Measurements from ENCODE around the gene ICAM2.

Gene ICAM2

GRCh38 chr17:64020056-64020766, at the start of gene ICAM2:
Gene ICAM2, minus strand, starts transcription at chr17:64020633. Its CDS starts 13,942 bp downstream, at chr17:64006691.
- in situ Hi-C loops (cut with MboI; ENCODE audit: low sequenced_read_pairs) = no loop called here

DNA sequence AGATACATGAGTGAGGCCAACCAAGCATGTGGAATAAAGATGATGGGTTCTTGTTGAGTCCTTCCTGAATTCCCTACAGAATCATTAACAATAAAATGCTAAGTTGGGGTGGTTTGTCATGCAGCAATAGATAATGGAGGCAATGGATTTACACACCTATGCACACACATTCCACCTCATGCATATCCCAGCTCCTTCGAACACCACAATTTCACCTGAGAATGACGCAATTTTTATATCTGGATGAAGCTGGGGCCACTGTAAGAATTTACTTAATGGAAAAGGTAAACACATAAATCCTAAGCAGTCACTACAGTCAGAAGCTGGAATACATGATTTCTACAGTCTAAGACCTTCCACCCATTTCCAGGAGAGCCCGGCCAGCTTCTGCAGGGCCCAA, 49.8 kb upstream of the ICAM2 start:
- in situ Hi-C loops (cut with MboI; ENCODE audit: low sequenced_read_pairs) = no loop called here

DNA sequence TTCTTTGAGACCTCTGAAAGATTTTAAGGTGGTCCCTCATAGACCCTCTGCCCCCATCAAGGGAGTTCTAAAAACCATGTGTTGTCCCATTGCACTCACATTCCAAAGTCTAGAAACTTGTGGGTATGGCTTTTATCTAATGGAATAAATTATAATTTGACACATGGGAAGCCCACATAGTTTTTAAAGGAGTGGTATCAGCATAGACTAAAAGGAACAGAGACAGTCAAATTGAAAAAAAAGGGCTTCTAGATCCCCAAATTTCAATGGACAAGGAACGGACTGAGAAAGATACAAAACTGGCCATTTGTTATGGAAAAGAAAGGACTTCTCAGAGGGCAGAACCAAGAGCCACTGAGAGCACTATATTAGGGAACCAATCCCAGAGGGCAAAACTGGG, 48.7 kb upstream of the ICAM2 start:
- in situ Hi-C loops (cut with MboI; ENCODE audit: low sequenced_read_pairs) = no loop called here

GRCh38 chr17:64067657-64068056, 47.2 kb upstream of the ICAM2 start:
- in situ Hi-C loops (cut with MboI; ENCODE audit: low sequenced_read_pairs) = no loop called here

GRCh38 chr17:64066716-64067115, 46.3 kb upstream of the ICAM2 start:
- in situ Hi-C loops (cut with MboI; ENCODE audit: low sequenced_read_pairs) = no loop called here

DNA sequence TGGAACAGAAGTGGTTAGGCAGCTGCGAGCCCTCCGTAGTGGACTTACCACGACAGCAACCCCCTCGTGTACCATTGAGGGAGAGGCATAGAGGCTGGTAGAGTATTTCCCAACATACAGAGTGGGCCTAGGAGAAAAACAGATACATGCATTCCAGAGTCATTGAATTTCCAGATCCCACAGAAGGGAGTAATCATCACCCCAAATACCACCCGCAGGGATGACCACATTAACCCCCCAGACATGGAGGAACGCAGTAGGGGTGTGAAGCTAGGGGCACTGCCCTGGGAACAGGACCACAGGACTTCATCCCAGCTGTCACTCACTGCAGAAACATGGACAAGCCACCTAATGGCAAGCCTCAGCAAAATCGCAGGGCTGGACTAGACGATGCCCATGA, 44.7 kb upstream of the ICAM2 start:
- in situ Hi-C loops (cut with MboI; ENCODE audit: low sequenced_read_pairs) = no loop called here

DNA sequence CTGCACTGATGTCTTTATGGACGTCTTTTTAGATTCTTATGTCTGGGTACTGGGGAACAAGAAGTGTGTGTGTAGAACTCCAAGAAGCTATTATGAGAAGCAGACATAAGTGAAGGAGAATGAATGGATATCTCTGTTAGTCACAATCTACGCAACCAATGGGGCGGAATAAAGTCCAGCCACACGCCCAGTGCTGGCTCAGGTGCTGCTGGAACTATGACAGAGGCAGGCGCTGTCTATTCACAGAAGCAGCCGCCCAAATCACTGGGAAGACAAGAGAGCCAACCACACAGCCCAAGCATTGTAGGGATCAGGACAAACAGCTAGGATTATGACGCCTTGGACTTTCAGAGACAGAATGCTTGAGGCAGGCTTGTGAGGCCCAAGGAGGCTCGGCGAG, 43.9 kb upstream of the ICAM2 start:
- in situ Hi-C loops (cut with MboI; ENCODE audit: low sequenced_read_pairs) = no loop called here

- in situ Hi-C loops (cut with MboI; ENCODE audit: low sequenced_read_pairs) = no loop called here
Observed at GRCh38 chr17:64063766-64064224, 43.4 kb upstream of the ICAM2 start.

- in situ Hi-C loops (cut with MboI; ENCODE audit: low sequenced_read_pairs) = no loop called here
Observed at GRCh38 chr17:64063088-64063487, 42.7 kb upstream of the ICAM2 start.

DNA sequence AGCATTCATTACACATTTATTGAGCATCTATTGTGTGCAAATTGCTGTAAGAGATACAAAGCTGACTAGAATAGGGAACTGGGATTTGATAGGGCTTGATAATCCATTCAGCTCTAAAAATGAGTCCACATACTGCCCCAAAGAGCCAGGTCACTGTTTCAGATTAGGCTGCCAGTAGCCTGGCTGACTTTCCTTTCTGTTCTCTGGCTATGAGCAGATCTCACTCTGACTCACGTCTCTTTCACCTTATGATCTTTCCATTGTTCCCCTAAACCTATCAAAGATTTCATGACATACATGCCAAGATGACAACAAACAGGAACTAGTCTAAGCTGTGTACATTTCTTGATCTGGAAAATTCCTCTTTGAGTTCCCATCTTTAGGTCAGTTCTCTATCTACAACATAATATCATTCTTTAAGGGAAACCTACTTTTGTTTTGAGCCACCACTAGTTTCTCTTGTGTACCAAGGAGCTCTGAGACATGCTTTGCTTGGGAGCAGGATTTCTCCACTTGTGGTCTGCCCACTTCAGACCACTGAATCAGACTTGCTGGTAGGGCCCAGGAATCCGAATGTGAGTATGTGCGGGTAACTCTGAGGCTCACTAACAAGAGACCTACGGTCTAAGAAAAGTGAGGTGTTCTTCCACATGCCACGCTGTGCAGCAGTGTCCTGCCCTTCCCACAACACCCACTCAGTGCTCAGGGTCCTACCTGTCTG, 40.9 kb upstream of the ICAM2 start:
- in situ Hi-C loops (cut with MboI; ENCODE audit: low sequenced_read_pairs) = no loop called here

- in situ Hi-C loops (cut with MboI; ENCODE audit: low sequenced_read_pairs) = no loop called here
Observed at GRCh38 chr17:64060331-64060730, 39.9 kb upstream of the ICAM2 start.

- in situ Hi-C loops (cut with MboI; ENCODE audit: low sequenced_read_pairs) = no loop called here
Observed at GRCh38 chr17:64059756-64060155, 39.3 kb upstream of the ICAM2 start.

GRCh38 chr17:64058621-64059020, 38.2 kb upstream of the ICAM2 start:
- in situ Hi-C loops (cut with MboI; ENCODE audit: low sequenced_read_pairs) = no loop called here

DNA sequence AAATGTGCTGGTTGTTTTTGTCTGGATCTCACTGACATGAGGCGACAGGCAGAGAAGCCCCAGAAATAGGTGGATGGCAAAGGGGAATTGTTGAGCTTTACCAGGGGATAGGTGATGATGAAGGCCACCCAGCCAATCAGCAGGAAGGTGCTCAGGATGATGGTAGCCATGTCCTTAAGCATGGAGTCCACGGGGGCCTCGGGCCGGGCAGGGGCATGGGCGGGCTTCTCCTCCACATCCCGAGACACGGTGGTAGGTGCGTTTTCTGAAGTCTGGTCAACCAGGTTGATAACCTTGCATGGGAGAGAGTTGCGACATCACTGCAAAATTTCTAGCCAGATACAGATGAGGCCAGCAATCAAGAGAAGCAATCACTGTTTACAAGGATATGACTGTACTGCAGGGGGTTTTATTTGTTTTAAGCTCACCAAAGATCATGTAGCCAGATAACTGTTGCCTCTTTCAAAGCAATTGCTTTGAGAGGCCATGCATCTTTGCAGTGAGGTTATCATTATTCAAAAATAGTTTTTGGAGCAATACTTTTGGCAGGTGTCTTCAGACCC, 37.3 kb upstream of the ICAM2 start:
- in situ Hi-C loops (cut with MboI; ENCODE audit: low sequenced_read_pairs) = no loop called here

DNA sequence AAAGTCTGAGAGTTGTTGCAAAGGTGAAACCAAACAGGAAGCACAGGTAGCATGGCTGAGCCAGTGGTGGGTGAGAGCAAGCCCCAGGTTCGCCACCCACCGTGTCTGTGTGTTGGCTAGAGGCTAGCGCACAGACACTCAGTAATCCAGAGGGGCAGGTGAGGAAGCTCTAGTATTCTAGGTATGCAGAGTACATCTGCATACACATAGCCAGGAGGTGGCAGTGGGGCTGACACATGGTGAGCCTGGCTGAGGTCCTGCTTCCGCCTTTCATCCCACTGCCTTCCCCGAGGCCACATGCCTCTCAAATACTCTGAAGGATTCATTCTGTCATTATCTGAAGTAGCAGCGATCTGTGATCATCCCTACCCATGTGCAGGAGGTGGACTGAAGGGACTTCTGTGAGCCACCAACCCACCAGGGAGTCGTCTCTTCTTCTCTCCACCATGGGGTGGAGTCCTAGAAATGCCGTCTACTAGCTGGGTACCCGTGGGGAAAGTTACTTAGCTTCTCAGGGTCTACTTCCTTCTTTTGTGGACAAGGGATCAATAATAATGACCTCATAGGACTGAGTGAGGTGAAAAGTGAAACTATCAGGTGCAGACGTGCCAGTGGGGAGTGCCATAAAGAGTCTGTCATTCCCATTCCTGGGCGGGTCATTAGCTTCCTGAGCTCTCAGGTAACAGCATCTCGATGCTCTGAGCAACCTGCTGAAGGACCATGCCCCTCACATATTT, 36.0 kb upstream of the ICAM2 start:
- in situ Hi-C loops (cut with MboI; ENCODE audit: low sequenced_read_pairs) = no loop called here

DNA sequence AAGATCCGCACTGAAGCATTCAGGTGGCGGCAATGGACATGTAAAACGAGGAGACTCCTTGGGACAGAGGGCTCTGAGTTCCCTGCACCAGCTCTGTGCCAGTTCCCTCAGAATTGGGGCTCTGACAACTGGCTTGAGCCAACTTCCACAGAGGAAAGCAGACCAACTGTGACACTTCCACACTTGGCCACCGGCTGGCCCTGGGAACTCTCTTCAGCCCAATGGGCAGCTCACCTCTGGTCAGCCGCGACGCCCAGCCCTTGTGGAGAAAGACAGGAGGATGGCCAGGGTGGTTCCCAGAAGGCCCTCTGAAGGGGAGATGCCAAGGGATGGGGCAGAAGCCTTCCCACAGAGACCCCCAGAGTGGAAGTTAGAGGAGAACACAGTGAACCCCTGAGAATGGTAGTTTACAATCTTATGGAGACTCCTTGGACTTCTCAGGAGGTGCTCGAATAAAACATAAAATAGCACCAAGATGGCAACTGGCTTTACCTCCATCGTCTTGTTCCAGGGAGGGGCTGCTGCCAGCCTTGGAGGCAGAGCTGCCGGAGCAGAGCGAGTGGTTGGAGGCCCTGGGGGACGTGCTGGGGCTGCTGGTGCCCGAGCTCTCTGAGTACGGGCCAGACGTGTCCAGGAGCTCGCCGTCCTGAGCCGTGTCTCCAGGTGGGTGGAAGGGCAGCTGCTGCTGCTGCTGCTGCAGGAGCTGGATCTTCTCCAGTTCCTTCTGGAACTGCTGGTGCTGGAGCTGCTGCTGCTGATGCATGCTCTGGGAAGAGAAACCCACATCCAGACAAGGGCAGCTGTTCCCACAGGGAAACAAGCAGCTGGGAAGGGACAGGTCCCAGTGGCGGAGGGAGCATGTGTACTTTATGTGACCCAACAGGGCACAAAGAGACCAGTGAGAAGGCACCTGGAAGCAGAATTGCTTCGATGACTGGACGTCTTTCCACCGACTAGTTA, 35.0 kb upstream of the ICAM2 start:
- in situ Hi-C loops (cut with MboI; ENCODE audit: low sequenced_read_pairs) = no loop called here

DNA sequence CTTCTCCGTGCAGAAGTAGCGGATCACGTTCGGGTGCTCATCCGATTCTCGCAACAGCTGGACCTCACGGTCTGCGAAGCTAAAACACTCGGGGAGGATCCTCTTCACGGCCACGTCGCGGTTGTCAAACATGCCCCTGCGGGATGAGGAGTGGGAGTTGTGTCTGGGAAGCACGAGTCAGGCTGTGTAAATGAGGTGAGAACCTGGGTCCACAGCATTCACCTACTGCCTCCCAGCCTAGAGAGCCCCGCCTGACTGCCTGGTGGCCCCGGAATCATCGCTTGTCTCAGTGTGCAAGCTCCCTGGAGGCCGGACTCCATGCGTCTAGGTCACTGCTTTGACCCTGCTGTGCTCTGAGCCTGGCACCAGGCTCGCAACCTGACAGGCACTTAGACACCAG, 33.9 kb upstream of the ICAM2 start:
- in situ Hi-C loops (cut with MboI; ENCODE audit: low sequenced_read_pairs) = no loop called here

GRCh38 chr17:64053101-64053500, 32.7 kb upstream of the ICAM2 start:
- in situ Hi-C loops (cut with MboI; ENCODE audit: low sequenced_read_pairs) = no loop called here

GRCh38 chr17:64051153-64051552, 30.7 kb upstream of the ICAM2 start:
- in situ Hi-C loops (cut with MboI; ENCODE audit: low sequenced_read_pairs) = no loop called here

- in situ Hi-C loops (cut with MboI; ENCODE audit: low sequenced_read_pairs) = loop anchor here (25.0 kb wide), 1 partner anchor 238 kb away; no protein-coding TSS in a partner anchor
Observed at GRCh38 chr17:64048805-64049204, 28.4 kb upstream of the ICAM2 start.

All from HL-60/S4 treated with phorbol 12-myristate 13-acetate at 8.2 ng/mL for 4 days and 3 days (cell line).